Activated CD8-positive, alpha-beta memory T cell treated with anti-CD3 and anti-CD28 coated beads, Interleukin-2, amount 50 U/mL, for 24 hours (primary cell): ENCODE data around the gene PRKAR1B.

ENCODE experiments used
- DNase-seq: peaks from one replicate; pipeline ENCODE4 v3.0.0-alpha.2; 2020; ENCODE audit errors: extremely low read depth

Gene PRKAR1B

DNA sequence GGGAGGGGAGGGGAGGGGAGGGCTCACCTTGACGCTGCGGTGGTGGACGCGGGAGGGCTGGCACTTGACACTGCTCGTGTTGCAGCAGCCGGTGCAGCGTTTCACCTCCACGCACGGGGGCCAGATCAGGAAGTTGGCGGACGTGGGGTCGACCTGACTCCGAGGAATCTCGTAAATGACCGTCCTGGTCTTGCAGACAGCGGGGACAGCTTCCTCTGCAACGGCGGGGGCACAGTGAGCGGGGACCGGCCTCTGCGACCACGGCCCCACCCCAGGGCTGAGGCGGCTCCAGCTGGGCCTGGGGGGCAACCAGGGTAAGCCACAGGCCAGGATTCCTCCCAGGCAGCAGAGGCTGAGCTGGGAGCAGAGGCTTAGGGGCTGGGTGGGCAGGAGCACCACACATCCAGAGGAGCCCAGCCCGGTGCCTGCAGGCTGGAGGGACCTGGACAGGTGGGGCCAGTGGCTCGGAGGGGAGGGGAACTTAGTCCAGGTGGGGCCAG is 216.2 kb downstream of the PRKAR1B start:
- no peak for DNase-seq

GRCh38 chr7:510131-510481 is 217.0 kb downstream of the PRKAR1B start:
- DNase-seq: no peak

DNA sequence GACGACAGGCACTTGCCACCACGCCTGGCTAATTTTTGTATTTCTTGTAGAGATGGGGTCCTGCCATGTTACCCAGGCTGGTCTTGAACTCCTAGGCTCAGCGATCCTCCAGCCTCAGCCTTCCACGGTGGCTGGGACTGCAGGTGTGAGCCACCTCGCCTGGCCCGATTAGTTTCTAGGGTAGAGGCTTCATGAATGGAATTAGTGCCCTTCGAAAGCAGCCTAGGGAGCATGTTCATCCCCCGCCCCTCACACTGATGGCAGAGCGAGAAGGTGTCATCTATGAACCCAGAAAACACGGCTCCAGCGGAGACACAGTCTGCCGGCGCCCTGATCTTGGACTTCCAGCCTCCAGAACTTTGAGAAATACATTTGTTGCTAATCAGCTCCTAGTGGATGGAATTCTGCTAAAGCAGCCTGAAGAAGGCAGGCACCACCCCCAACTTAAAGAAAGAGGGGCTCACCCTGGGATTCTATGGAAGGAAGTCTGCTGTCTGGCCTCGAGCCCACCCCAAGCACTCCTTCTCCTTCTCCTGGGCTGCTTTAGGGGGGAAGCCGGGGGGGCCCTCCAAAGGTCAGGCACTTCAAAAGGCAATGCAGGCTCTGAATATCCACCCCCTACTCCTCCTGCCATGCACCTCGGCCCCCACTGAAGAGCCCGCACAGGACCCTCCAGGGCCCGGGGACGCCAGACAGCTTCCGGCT is 217.5 kb downstream of the PRKAR1B start:
- DNase-seq: no peak

DNA sequence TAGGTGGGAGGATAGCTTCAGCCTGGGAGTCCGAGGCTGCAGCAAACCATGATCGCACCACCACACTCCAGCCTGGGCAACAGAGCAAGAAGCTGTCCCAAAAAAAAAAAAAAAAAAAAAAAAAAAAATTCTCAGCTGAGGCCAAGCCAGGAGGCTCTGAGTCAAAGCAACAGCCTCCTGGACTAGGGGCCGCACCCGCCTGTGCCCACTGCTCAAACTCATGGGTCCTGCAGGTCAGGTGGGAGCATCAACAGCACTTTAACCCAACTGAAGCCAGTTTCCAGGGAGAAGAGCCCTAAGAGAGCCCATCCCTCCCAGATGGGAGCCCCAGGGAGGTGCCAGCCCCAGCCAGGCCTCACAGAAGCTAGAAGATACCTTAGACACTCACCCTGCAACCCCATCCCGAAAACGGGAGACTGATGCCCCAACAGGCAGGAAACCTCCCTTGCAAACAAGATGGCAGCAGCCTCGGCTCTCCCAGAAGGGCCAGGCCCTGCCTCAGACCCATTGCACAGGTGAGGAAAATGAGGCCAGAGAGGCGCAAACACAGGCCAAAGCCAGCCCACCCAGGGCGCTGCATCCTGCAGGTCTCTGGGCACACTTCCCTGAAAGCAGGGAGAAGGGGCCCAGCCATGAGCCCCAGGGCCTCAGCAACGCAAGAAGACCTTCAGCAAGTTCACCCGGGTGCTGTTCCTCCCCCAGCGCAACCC is 218.5 kb downstream of the PRKAR1B start:
- no peak for DNase-seq

DNA sequence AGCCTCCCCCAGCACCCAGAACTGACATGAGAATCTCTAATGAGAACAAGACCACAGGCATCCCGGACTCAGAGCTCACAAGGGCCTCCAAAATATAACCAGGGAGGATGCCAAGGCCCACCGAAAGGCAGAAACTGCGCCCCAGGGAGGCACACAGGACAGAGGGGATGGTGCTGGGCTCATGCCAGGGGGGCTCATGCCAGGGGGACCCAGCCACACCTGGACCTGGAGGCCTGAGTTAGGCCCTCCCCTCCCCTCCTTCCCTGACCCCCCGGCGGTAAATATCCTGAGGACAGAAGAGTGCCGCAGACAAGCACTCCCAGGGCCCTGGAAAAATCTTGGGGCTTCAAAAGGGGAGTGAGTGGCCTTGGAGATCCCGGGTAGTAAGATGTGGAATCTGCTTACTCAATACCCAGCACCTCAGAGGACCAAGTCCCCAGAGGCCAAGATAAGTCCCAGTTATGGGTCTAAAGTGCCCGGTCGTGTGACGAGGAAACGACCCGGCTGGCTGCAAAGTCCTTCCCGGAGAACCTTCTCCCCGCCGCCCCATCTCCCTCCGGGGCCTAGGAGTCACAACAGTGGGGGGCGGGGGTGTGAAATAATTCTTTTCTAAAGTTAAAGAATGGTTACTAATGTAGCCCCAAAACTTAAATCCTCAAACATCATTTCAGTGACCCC is 219.3 kb downstream of the PRKAR1B start:
- DNase-seq: no peak

GRCh38 chr7:506921-507622 is 220.0 kb downstream of the PRKAR1B start:
- no peak for DNase-seq

DNA sequence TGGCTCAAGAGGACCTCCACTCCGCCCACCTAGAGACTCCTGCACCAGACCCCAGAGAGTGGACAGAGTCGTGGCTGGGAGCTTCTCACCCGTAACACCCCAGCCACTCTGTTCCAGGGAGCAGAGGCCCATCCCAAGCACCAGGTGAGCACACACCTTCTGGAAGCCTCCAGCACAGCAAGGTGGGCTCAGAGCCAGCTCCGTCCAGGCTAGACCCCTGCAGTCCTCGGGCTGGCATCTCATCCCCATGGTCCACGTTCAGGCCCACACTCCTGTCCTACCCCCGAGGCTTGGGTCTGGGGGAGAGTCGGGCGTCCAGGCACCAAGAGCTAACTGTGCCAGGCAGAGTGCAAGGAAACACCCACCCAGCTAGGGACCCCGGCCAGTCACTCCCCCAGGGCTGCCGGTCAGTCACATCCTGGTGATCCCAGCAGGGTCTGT is 220.7 kb downstream of the PRKAR1B start:
- DNase-seq: no peak

GRCh38 chr7:505171-505570 is 221.9 kb downstream of the PRKAR1B start:
- no peak for DNase-seq

DNA sequence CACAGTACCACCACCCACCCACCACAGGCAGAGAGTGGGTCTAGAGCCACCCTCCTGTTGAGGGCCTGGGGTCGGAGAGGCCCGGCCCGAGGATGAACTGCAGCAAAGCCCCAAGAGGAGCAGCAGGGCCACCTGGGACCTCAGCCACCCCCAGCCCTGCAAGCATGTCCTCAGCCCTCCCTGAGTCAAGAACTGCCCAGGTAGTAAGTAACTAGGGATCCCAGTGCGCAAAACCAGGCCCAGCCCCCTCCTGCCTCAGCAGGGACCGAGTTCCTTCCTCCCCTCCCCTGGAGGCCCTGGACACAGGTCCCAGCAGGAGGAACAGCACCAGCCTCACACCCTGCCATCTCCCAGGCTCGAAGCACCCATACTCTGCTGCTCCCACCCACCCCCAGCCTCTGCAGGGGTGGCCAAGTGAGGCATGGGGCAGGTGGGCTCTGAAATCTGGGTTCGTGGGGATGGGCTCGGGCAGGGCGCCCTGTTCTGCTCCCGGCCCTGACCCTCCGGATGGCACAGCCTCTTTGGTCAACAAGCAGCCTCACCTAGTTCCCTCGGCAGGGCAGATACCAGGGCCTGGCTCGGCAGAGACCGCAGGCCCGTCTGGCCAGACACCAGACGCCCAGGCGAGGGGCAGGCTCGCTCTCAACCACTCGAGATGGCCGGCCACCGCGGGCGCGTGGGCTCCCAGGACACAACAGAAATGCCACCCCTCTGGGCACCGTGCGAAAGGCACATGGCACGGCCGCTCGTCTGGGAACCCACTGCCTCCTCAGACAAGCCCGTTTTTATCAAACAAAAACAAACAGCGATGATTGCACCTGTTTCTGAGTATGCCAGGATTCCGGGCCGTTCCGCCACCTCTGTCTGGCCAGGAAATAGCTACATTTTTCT is 222.6 kb downstream of the PRKAR1B start:
- DNase-seq: no peak

GRCh38 chr7:503575-504111 is 223.4 kb downstream of the PRKAR1B start:
- DNase-seq: no peak

DNA sequence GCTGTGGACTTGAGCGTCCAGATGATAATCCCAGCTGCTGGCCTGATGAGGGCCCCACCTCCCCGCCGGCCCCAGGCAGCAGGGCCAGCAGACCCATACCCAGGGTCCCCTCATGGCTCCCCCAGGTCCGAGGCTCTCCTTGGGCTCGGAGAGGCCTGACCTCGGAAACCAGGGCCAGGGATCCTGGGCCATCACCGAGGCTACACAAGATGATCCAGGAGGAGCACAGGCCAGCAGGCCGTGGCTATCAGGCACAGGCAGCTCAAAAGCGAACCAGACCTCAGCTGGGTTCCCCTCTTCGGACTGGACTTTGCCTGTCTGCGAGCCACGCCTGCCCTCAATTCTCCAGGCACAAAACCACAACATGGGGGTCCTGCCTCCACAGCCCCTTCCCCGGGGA is 224.8 kb downstream of the PRKAR1B start:
- no peak for DNase-seq

- DNase-seq: no peak
Measured at GRCh38 chr7:501526-501925, 225.6 kb downstream of the PRKAR1B start.

DNA sequence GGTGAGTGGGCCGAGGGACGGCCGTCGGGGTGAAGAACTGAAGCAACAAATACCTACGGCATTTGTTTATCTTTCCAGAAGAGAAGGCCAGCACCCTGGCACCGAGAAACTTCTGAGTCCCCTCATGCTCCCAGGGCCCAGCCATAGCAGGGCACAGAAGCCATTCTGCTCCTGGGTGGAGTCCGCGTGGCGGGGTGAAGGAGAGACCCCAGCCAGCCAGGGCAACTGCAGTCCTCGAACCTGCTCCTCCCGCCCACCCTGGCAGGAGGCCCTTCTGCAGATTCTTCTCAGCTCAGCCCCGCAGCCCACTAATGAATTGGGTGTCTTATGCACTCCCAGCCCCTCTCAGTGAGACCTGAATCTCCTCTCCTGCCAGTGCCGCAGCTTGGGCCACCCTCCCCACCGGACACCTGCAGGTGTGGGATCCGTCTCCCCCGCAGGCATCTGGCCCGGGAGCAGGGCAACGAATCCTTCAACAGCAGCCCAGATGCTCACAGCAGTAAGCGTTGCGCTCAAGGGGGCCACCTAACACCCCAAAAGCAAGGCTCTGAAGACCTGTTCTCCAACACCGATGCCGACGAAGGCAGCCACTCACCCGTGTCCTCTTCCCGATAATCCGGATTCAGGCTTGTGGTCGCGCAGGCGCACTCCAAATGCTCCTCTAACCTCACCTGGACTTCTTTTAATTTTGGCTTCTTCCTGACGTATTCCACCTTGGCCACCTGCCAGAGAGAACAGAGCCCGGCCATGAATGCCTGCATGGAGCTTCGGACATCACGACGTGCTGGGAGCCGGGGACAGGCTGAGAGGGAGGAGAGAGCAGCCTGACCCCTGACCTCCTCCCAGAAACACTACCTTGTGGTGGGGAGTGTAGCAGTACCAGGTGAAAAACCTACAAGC is 226.3 kb downstream of the PRKAR1B start:
- DNase-seq: no peak

DNA sequence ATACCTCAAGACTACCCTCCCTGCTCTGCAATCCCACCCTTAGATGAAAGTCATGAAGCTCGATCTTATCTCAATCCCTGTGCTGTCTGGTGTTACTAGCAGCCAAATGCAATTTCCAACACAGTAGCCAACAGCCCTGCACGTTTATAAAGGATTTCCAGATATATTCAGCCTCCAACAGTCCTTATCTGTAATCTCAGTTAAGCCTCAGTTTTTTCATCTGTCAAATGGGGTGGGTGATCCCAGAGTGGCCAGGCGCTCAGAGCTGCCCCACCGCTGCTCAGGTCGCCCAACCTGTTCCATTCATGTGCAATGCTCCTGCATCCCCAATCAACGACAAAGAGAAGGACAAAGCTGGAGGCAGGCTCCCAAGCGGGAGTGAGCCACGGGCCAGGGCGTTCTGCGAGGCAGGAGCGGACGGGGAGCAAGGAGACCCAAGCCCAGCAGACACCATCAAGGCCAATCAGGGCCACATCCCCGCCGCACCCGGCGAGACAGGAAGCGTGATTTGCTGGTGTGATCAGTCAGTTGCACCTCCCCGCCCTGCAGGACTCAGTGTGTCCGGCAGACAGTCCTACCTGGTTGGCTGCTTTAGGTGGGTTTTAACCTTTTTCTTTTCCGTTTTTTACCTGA is 227.1 kb downstream of the PRKAR1B start:
- DNase-seq: no peak
